ENCODE results near the gene LRCH2.

Gene LRCH2

DNA sequence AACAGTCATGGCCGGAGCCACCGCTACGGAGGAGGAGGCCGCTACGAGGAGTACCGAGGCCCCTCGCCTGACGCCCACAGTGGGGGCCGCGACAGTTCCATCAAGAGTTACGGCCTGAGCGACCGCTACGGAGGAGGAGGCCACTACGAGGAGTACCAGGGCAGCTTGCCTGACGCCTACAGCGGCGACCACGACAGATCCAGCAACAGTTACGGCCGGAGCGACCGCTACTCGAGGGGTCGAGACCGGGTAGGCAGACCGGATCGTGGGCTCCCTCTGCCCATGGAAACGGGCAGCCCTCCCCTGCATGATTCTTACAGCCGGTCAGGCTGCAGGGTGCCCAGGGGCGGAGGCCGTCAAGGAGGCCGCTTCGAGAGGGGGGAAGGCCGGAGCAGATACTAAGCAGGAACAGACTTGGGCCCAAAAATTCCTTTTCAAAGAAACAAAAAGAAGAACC is 41.6 kb downstream of the LRCH2 start:
- no peak for DNase-seq

DNA sequence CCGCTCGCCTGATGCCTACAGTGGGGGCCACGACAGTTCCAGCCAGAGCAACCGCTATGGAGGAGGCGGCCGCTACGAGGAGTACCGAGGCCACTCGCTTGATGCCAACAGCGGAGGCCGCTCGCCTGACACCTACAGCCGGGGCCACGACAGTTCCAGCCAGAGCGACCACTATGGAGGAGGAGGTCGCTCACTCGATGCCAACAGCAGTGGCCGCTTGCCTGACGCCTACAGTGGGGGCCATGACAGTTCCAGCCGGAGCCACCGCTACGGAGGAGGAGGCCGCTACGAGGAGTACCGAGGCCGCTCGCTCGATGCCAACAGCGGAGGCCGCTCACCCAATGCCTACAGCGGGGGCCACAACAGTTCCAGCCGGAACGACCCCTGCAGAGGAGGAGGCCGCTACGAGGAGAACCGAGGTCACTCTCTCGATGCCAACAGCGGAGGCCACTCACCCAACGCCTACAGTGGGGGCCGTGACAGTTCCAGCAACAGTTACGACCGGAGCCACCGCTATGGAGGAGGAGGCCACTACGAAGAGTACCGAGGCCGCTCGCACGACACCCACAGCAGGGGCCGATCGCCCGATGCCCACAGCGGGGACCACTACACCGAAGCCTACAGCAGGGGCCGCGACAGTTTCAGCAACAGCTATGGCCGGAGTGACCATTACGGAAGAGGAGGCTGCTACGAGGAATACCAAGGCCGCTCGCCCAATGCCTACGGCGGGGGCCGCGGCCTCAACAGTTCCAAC is 42.2 kb downstream of the LRCH2 start:
- DNase-seq, result no peak

DNA sequence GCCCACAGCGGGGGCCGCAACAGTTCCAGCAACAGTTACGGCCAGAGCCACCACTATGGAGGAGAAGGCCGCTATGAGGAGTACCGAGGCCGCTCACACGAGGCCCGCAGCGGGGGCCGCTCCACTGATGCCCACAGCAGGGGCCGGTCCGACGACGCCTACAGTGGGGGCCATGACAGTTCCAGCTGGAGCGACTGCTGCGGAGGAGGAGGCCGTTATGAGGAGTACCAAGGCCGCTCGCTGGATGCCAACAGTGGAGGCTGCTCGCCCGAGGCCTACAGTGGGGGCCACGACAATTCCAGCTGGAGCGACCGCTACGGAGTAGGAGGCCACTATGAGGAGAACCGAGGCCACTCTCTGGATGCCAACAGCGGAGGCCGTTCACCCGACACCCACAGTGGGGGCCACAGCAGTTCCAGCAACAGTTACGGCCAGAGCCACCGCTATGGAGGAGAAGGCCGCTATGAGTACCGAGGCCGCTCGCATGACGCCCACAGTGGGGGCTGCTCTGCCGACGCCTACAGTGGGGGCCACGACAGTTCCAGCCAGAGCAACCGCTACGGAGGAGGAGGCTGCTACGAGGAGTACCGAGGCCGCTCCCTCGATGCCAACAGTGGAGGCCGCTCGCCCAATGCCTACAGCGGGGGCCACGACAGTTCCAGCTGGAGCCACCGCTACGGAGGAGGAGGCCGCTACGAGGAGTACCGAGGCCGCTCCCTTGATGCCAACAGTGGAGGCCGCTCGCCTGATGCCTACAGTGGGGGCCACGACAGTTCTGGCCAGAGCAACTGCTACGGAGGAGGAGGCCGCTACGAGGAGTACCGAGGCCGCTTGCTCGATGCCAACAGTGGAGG is 43.0 kb downstream of the LRCH2 start:
- no peak for DNase-seq

DNA sequence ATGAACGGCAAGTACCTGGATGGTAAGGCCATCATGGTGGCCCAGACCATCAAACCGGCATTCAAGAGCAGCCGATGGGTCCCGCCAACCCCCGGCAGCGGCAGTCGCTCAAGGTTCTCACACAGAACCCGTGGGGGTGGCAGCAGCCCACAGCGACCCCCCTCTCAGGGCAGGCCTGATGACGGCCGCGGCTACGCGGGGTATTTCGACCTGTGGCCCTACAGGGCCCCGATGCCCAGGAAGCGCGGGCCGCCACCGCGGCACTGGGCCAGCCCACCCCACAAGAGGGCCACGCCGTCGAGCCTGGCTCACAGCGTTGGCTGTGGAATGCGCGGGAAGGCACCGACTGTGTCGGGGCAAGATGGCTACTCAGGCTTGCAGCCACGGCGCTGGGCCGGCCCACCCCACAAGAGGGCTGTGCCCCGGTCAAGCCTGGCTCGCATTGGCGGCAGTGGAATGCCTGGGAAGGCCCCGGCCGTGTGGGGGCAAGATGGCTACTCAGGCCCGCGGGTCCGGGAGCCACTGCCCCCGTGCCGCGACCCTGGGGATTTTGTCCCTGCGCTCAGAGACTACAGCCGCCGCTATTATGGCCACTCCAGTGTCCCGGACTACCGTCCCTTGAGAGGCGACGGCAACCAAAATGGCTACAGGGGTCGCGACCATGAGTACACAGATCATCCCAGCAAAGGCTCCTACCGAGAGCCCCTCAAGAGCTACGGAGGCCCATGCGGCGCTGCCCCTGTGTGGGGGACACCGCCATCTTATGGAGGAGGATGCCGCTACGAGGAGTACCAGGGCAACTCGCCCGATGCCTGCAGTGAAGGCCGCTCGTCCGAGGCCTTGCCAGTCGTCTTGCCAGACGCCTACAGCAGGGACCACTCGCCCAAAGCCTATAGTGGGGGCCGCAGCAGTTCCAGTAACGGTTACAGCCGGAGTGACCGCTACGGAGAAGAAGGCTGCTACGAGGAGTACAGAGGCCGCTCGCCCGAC is 44.0 kb downstream of the LRCH2 start:
- DNase-seq, result no peak

DNA sequence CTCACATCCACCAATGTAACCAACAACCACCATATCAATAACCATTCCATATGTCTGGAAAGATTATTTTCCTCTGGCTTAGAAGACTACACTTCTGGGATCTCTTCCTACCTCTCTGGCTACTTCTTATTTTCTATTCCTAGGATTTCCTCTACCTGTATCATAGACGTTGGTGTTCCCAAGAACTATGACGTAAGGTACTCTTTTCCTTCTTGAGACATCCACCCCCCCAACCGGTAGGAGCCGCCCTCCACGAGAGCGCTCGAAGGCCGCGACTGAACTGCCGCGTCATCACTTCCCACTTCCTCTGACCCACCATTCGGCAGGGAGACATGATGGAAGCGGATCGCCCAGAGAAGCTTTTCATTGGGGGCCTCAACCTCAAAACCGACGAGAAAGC is 44.8 kb downstream of the LRCH2 start, which contains the start of gene RBMXL3:
Gene RBMXL3, plus strand, starts transcription at position 301 of the 400 bp plus-strand sequence. Its CDS starts 32 bp downstream, at position 333.
- no peak for DNase-seq

DNA sequence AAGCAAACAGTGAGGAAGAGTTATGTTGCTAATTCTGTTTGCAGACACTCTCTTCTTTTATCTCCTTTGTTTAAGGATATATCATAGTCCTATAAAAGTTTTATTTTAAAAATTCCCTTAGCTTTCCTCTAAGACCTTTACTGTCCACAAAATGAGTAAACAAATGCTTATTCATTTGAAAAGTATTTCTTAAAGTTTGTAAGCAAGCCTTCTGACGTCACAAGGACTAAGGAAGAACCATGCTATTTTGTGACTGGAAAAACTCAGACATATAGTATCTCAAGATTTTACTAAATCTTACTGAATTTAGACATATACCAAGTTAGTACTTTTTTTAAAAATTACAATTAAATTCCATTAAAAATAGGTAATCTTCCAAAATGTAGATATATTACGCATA is 49.9 kb downstream of the LRCH2 start:
- DNase-seq, result no peak

DNA sequence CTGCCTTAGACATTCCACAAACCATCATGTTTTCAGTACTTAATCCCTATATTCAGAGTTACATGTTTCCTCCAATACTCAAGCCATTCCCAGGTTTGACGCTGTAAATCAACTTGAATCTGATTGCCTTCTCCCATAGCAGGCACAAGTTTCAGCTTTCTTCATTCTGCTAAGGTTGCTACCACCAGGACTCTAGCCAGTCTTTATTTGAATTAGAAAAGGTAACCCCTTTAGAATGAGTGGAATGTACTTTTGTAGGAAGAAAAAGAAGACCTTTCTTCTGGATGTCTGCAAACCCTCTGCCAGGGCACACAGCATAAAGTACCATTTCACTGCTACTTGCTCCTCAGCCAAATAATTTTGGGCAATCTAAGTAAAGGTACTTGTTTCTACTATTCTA is 55.4 kb downstream of the LRCH2 start:
- DNase-seq, result no peak

DNA sequence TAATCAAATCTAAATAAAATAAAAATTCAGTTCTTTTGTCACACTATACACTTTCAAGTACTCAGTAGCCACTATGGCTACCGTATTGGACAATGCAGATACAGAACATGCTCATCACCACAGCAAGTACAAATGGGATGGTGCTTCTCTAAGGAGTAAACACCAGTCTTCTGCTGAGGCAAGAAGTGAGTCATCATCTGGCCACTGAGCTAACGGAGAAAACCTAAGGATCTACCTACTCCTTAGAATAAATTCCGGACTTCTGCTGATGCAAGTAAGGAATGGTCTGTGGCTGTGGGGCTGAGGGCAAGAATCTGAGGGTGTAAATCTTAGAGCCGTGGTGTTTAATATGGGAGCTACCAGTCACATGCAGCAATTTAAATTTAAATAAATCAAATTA is 56.0 kb downstream of the LRCH2 start:
- DNase-seq, result no peak

DNA sequence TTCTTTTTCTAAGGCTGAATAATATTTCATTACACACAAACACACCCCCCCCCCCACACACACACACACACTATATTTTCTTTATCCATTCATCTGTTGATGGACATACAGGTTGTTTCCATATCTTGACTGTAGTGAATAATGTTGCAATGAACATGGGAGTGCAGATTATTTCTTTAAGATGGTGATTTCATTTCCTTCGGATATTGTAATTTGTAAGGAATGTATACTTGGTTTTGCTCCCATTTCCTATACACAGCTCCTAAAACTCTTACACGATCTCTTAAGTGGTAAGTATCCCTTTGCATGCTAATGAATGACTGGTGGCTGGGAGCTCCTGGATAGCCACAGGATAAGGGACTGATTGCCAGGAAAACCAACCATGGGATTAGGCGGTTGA is 59.3 kb downstream of the LRCH2 start:
- no peak for DNase-seq

DNA sequence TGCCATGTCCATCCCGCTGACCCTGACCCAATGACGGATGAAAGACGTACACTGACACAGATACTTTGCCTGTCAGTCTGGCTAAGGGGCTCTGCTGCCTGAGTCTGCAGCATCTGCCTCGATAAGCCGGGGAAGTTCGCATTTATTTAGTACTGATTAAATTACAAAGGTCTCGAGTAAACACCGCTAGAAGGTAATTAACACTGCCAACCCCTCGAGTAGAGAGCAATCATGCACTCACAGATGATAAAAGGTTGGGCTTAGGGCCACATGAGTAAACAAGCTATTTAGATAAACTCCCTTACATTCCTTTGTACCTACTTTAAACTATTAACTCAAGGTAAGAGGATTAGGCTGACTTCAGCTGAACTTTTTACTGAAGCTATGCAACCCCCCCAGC is 60.7 kb downstream of the LRCH2 start:
- DNase-seq, result no peak

DNA sequence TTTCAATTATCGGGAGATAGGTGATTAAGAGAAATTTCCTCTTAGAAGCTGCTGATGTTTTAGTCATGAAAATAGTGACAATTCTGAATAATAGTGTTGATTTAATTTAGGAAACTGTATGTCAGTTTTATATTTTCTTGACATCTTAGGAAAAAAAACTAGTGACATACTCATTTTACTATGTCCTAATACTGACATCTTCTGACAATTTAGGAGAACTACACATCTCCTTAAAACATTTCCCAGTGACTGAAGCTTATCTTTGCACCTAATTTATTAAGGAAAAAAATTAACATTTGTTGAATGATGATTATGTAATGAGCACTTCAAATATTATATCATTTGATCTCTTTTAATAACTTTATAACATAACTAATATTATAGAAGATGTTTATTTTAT is 86.7 kb downstream of the LRCH2 start:
- no peak for DNase-seq

DNA sequence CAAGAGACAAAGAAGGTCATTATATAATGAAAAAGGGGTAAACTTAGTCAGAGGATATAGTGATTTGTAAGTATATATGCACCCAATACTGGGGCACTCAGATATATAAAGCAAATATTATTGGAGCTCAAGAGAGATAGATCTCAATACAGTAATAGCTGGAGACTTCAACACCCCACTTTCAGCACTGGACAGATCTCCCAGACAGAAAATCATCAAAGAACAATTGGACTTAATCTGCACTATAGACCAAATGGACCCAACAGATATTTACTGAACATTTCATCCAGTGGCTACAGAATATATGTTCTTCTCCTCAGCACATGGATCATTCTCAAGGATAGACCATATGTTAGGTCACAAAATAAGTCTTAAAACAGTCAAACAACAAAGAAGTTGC is 91.8 kb downstream of the LRCH2 start:
- no peak for DNase-seq

DNA sequence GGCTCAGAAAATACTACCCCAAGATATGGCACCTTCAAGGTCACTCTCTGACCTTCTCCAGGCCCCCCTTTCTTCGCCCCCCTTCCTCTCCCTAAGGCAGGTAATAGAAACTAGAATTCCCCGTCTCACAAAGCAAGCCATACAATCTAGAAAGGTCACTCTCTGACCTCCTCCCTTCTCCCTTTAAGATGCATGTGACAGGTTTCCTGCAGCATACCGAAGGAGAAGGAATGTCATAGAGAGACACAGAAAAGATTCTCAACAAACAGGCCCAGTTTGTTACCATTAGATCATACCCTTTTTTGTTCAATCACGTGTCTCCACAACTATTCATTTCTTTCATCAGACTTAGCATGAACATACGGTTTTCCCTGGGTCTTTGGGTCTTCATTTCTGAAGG is 95.9 kb downstream of the LRCH2 start:
- DNase-seq, result no peak

DNA sequence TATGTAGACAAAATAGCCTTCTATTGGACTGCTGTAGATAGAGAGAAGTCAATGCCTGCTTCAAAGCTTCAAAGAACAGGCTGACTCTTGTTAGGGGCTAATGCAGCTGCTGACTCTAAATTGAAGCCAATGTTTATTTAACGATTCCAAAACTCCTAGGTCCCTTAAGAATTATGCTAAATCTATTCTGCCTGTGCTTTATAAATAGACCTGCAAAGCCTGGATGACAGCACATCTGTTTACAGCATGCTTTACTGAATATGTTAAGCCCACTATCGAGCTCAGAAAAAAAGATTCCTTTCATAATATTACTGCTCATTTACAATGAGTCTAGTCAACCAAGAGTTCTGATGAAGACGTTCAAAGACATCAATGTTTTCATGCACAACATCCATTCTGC is 99.5 kb downstream of the LRCH2 start:
- no peak for DNase-seq

DNA sequence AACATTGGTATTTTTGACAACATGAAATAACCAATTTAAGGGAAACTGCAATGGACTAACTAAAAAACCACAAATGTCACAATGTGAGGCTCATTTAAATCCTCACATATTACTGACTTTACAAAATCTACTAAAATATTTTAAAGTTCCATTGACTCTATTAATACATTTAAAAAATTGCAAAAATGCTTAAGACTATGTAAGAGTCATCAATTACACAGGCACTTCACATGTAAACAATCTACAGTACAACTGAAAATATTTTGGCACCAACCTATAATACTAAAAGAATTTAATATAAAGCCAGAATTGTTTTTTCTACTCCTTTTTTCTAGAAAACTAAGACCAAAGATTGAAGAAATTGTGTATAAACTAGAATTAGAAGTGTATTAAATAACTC is 121.5 kb downstream of the LRCH2 start:
- no peak for DNase-seq

DNA sequence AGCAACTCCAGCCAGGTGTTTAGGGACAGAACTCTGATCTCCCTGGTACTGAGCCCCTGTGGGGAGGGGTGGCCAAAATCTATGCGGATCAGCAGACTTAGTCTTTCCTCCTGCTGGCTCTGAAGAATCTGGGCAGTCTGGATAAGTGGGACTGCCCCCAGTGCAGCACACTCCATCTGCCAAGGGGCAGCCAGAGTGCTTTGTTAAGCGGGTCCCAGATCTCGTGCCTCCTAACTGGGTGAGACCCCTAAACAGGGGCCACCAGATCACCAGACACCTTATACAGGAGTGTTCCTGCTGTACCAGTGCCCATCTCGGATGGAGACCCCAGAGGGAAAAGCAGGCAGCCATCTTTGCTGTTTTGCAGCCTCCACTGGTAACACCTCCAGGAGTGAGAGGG is 135.0 kb downstream of the LRCH2 start:
- no peak for DNase-seq

DNA sequence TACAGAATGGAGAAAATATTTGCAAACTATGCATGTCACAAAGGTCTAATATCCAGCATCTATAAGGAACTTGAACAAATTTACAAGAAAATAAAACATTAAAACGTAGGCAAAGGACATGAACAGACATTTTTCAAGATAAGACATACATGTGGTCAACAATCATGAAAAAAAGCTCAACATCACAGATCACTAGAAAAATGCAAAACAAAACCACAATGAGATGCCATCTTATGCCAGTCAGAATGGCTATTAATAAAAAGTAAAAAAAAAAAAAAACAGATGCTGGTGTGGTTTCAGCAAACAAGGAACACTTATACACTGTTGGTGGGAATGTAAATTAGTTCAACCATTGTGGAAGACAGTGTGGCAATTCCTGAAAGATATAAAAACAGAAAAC is 140.7 kb downstream of the LRCH2 start:
- DNase-seq, result no peak

DNA sequence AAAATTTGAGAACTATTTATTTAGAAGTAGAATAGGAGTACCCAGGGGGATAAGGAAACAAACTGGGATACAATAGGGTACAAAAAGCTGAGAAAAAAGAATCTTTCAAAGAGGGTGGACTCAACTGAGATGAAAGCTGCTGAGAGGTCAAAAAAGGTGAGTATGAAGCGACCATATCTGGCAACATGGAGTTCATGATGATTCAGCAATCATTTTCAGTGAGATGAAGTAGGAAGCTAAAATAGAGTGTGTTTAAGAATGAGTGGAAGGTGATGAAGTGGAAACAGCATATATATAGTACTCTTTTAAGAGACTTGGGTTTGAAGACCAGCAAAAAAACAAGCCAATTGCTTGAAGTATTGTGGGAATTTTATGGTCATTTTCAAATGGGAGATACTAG is 144.5 kb downstream of the LRCH2 start:
- DNase-seq, result no peak

DNA sequence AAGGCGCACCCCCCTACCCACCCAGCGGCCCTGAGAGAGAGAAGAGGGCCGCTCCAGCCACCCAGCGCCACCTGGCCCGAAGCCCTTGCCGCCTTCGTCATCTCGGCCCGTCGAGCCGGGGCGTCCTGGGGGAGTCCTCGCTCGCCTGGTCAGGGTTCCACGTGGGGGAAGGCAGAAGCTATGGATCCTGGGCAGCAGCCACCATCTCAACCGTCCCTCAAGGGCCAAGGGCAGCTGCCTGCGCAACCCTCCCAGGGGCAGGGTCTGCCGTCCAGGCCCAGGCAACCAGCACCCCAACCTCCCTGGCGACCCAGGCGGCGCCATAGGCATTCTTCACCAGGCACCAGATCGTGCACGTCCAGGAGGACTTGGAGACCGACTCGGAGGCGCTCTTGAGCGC is 165.0 kb downstream of the LRCH2 start:
- no peak for DNase-seq

DNA sequence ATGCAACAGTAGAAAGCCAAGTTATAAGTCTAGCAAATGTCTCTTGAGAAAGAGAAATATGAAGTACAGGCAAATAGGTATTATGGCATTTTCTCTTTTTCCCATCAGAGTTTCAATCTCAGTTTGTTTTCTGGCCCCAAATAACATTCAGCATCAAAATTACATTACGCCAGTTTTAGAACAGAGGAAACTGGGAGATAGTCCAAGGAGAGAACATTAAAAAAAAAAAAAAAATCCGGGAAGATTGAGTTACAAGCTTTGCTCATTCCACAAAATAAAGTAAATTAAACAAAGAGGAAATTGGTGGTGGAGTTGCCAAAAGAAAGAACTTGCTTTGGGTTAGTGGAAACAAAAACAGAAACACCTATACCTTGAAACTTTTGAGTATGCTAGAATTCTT is 166.1 kb downstream of the LRCH2 start:
- DNase-seq, result no peak

DNA sequence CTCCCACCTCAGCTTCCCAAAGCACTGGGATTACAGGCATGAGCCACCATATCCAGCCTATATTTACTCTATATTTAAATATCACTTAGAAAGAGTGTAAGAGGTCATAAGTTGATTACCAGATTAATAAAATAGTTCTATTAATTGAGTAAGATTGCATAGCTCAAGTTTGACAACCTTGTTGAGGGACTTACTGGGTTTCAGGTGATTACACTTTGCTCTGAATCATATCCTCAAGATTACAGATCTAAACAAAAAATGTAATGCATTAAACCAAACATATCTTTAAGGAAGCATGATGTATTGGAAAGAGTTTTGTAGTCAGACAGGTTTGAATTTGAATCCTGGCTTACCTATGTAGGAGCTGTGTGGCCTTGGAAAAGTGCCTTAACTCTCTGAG is 168.6 kb downstream of the LRCH2 start:
- DNase-seq, result no peak

Measured in NCI-H446 (cell line).